Colon (tissue), 2 donors: Measurements from ENCODE around the gene CR1.
"Not testable (repeated sequence)": the region's sequence is repeated elsewhere in the genome, so short reads cannot be mapped to it uniquely, and the experiment has no call there.

Experiments
- FAIRE-seq: peaks from 2 replicates; lab custom pipeline; 2012; peaks lifted over from hg19 to GRCh38; lab: Jason Lieb, UNC
- donor health status: control.
- donor health status: control.

Gene CR1

DNA sequence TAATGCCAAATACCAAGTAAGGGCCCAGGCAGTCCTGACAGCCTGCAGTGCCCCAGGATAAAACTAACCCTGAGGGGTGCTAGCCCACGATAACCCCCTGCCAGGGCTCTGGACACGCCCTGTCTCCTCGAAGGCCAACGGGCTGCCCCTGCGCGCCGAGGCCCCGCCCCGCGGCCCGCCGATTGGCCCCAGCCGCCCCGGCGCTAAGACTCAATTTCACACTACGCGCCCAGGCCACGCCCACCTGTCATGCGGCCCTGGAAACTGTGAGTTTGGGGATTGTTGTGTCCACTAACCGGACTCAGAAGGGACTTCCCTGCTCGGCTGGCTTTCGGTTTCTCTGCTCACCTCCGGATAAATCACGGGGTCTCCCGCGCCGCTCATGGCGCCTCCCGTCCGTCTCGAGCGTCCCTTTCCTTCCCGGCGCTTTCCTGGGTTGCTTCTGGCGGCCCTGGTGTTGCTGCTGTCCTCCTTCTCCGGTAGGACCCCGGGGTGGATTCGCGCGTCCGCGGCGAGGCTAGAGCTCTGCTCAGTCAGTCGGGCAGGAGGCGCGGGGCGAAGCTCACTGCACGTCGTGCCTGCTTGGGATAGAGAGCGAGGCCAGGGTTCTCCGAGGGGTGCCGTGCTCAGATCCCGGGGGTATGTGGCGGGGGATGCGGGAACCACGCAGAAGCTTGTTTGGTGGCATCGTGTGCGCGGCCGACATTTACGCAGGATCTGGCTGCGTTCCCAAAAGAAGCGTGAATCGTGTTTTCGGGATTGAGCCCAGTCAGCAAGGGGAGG lies 149.1 kb downstream of the CR1 start, which contains the start of gene CR1L:
CR1L (plus strand) TSS at position 282 of the 783 bp plus-strand sequence; CDS start at position 383, 101 bp downstream.
- no peak for FAIRE-seq

DNA sequence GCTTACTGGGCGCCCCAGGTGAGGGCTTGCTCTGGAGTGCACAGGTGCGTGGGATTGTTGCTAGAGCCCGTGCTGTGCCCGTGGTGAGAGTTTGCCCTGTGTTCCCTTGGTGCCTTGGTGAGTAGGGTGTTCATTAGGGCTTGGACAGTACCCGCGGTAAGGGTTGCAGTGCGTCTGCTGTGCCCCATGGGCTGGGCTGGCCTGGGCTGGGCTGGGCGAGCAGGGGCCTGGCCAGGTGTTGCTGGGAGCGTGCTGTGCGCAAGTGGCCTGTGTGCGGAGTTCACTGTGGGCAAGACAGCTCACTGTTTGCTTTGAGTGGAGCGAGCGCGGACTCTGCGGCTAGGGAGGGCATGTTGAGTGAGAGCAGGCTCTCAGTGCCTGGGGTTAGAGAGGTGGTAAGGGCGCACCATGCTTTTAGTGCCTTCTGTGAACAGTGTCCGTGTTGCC lies 149.7 kb downstream of the CR1 start:
- no peak for FAIRE-seq

DNA sequence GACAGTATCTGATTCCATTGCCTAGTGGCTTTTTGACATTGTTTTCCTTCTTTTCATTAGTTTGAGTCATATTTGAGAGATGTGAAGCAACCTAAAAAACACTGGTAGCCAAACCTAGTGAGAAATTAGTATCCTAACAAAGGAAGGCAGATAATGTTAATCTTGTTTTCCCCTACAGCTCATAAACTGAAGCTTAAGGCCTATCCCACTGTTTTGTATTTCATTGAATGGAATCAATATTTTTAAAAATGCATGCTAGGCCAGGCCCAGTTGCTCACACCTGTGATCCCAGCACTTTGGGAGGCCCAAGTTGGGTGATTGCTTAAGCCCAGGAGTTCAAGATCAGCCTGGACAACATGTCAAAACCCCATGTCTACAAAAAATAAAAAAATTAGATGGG lies 150.2 kb downstream of the CR1 start:
- FAIRE-seq, result no peak

DNA sequence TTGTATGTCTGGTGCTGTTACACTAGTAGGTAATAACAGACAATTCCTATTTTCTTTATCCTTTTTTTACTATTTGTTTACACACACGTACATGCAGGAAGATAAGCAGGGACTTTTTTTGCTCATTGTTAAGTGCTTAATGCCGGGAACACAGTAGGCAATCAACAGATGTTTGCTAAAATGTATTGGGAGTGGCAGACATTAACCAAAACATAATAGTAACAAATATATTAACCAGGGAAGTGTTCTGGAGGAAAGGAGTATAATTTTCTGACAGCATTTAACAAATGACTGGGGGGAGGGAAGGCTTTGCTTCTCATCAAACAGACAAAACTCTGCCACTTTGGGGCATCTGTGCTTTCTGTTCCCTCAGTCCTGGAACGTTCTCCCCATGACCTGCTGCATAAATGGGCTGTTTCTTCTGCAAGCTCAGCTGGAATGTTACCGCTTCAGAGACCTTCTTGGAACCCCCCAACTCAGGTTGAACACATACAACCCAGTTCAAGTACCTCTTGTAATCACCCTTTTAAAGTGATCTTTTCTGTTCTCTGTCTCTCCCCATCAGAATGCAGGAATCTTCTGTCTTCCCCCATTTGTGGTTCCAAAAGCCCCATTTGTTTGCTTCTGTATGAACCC lies 151.1 kb downstream of the CR1 start:
- FAIRE-seq, result no peak

DNA sequence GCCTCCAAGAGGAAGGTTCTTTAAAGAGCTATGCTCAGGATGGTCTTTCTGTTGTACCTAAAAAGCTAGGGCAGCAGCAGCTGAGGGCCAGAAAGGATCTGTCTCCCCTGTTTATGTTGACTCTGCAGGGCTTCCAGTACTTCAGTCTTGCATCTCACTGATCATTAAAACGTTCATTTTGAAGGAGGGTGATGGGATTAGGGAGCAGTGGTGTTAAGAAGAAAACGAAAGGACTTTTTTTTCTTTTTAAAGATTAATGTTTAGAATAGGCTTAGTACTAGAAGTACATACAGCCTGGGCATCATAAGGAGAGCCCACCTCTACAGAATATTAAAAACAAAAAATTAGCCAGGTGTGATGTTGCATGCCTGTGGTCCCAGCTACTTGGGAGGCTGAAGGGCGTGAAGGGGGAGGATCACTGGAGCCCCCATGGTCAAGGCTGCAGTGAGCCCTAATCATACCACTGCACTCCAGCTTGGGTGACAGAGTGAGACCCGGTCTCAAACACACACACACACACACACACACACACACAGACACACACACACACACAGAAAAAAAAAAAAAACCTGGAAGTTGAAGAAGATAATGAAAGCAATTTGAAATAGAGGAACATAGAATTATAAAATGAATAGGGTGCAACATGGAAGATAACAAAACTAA lies 151.8 kb downstream of the CR1 start:
- no peak for FAIRE-seq

DNA sequence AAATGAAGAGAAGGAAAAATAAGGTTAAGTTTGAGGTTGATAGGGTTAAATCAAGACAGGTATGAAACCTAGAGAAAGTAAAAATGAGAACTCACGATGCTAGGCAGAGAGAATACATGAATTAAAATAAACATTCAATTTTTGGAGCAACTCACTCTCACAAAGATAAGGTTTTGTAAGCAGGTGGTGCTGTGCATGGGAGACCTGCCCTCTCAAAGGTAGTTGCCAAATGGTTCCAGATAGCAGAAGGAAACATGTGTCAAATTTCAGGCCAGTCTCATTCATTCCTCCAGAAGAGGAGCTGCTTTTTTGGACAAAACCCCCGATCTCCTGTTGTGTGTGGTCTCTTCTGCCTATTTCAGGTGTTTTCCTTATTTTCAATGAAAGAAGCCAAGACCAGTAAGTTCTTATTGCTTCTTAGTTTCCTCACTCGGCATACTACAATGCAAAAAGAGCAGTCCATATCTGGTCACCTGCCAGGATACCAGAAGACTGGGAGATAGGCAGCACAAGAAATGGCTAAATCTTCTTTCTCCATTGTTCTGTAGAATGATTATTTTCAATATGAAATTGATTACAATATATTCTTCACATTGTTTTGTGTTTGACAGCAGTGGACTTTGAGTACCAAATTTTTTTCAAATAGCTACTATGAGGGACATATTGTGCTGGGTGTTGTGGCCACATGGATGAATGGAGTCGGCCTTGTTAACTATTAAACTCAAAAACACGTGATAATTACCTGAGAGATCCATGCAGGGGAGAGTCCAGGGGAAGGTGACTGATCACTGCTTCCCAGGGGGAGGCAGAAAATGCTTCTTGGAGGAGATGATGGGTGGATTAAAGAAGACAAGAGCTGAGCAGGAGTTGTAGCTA lies 152.6 kb downstream of the CR1 start:
- no peak for FAIRE-seq

DNA sequence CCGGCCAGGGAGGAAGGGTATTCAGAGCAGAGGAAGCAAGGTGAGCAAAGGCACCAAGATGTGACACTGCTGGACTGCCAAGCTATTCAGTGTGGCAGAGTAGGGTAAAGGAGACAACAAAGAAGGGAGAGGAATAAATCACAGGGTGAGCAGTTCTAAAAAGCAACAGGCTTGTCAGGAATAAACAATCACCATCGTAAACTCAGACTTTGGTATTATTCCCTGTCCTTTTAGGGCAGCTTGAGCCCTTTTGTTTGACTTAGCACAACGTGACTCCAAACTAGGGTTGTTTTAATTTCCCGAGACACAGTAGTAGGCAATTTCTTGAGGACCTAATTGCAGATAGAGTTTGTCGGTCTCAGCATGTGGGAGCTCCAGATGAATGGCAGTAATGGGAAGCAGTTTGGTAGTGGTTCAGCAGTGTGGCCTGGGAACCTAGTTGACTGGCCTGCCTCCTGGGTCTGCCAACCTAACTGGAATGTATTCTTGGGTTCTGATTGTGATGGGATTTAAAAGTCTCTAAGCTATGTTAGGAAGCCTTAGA lies 153.3 kb downstream of the CR1 start:
- FAIRE-seq, result no peak

DNA sequence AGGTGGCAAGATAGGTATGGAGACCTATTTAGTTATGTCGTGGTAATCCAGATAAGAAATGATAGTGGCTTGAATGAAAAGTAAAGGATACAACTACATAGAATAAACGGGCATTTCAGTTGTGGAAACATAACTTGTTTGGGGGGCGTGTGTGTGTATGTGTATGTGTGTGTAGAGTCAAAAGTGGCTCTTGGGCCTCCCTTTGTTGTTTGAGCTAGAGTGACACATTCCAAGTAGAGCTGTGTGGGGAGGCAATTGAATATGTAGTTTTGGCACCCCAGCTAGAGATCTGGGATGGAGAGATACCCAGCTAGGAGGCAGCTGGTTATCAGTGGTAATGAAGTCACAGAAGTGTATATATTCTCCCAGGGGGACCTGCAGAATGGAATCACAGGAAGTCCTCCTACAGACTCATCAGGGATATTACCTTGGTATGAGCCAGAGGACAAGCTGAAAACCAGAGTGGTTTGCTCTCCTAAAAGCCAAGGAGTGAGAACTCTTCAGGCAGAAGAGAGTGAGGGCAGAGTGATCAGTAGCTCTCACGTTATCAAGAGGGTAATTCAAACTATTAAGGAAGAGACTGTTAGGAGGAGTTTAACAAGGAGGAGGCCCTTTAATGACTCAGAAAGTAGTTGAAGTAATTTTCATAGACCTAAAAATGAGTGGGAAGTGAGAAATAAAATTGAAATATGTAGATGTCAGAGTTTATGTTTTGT lies 154.1 kb downstream of the CR1 start:
- no peak for FAIRE-seq

DNA sequence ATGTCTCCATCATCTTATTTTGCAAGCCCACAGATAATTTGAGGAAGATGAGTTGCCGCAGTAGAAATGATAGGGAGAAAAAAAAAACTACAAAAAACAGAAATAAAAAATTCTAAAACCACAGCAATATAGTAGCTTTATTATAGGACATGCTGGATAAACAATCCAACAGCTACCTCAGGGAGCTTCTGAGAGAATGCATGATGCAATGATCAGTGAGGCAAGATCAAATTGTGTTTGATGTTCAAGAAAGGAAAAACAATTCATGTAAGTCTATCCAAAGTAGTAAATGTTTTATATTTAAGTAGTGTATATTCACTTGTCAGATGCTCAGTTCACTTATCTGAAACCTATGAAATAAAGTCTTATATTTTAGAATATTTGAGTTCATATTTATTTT lies 155.6 kb downstream of the CR1 start:
- FAIRE-seq, result no peak

DNA sequence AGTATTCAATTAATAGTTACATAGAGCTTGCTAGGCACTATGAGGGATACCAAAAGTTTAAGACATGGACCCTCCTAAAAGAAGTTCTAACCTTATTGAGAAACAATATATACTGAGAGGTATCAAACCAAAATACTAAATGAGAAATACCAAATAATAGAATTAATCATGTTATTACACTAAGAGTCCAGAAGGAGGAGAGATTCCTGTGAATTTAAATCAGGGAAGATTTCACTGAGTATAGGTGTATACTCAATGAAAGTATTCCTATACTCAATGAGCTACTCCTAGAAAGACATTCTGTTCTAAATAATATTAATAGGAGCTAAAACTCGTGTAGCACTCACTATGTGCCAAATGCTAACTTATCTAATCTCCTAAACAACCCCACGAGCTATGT lies 158.4 kb downstream of the CR1 start:
- FAIRE-seq, result no peak

DNA sequence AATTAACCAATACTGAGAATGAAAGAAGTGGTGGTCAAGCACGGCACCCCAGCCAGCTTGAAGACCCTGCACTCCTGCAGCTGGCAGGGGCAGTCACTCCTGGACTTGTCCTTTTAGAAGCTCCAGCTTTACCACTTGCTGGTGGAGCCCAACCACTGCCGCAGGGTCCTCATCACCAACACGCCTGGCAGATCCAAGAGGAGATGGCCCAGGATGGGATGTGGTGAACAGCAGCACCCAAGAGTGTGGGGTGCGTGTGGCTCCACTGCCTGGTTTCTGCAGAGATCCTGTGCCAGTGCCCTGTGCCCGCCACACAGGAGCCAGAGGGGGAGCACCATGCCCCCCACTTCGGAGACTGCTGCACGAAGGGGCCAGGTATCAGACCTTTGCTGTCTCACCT lies 162.5 kb downstream of the CR1 start:
- no peak for FAIRE-seq

DNA sequence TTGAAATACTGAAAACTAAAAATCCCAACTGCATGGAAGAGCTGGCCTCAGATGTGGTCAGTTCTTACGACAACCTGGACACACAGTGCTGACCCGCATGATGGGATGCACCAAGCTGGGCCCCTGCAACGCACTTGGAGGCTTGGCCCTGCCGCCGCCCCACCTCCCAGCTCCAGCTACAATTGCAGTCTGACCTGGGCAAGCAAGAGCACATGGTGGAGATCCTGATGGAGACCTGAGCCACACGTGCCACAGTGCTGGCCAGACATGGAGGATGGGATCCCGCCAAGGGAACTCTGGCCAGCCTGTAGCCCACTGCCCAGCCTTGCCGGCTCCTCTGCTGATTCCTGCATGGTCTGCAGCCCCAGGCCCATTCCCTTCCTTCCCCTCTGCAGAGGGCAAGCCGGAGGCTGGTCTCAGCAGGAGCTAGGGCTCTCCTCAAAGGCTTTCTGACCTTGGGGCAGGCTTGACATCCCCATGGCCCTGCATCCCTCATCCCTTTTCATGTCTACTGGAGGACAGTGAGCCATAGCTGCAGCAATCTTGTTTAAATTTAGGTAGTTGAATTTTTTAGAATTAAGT lies 163.0 kb downstream of the CR1 start:
- no peak for FAIRE-seq

DNA sequence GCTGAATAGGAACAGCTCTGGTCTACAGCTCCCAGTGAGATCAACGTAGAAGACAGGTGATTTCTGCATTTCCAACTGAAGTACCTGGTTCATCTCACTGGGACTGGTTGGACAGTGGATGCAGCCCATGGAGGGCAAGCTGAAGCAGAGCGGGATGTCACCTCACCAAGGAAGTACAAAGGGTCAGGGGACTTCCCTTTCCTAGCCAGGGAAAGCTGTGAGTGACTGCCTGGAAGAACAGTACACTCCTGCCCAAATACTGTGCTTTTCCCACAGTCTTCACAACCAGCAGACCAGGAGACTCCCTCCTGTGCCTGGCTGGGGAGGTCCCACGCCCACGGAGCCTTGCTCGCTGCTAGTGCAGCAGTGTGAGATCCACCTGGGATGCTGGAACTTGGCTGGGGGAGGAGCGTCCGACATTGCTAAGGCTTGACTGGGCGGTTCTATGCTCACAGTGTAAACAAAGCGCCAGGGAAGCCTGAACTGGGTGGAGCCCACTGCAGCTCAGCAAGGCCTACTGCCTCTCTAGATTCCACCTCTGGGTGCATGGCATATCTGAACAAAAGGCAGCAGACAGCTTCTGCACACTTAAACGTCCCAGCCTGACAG lies 163.7 kb downstream of the CR1 start:
- FAIRE-seq, result no peak

DNA sequence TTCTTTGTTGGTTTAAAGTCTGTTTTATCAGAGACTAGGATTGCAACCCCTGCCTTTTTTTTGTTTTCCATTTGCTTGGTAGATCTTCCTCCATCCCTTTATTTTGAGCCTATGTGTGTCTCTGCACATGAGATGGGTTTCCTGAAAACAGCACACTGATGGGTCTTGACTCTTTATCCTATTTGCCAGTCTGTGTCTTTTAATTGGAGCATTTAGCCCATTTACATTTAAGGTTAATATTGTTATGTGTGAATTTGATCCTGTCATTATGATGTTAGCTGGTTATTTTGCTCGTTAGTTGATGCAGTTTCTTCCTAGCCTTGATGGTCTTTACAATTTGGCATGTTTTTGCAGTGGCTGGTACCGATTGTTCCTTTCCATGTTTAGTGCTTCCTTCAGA lies 165.5 kb downstream of the CR1 start:
- not testable (repeated sequence) for FAIRE-seq

DNA sequence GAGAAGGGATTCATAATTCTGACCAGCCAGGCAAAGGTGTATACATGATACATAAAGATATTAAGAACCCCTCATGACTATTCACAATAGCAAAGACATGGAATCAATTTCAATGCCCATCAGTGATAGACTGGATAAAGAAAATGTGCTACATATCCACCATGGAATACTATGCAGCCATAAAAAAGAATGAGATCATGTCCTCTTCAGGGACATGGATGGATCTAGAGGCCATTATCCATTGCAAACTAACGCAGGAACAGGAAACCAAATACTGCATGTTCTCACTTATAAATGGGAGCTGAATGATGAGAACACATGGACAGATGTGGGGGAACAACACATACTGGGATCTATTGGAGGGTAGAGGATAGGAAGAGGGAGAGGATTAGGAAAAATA lies 170.4 kb downstream of the CR1 start:
- FAIRE-seq, result no peak

DNA sequence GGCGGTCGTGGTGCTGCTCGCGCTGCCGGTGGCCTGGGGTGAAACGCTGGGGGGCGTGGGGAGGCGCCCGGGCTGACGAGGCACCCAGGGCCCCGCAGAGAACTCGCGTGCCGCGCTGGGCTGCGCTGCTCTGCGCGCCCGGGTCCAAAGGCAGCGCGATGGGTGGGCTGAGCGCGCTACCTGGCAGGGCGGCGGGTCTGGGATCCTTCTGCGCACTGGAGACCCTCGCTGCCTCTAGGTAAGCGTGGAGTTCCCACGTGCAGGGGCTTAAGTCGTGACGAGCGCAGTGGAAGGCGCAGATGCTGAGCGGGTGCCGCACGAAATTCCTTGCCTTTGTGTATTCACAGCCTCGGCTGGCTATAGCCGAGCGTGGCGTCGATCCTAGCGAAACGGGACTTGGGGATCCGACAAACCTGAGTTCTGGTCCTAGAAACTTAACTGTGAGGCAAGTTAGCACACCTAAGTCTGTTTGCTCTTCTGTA lies 173.6 kb downstream of the CR1 start:
- FAIRE-seq, result no peak

DNA sequence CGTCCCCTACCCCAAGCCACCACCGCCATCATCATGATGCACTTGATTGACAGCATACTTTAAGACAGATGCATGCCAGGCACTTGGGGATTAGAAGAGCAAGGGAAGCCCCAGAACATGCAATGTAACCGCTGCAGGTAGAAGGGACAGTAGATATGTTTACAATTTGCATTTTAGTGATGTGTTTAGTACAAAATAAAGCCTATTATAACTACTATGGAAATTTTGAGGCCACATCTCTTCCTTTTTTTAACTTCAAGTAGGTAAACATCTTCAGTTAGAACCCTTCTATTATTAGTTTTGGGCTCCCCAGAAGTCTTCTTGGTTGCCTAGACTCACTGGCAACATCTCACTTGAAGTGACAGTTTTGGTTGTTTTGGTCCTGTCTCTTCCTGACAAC lies 174.2 kb downstream of the CR1 start:
- FAIRE-seq, result no peak

DNA sequence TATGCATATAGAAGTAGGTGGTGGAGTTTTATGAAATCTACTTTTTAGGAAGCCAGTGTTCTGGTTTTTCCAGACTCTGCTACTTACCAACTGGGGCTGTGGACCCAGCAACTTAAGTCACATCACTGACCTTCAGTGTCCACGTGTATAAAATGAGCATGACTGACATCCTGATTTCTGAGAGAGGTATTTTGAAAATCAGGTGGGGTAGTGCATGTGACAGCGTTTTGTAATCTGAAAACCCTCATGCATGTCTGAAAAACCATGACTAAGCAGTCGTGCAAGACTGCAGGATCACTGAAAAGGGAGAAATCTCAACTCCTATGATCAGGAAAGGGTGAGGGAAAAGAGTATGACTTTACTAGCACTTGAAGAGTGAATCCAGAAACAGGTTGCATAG lies 175.0 kb downstream of the CR1 start:
- no peak for FAIRE-seq

DNA sequence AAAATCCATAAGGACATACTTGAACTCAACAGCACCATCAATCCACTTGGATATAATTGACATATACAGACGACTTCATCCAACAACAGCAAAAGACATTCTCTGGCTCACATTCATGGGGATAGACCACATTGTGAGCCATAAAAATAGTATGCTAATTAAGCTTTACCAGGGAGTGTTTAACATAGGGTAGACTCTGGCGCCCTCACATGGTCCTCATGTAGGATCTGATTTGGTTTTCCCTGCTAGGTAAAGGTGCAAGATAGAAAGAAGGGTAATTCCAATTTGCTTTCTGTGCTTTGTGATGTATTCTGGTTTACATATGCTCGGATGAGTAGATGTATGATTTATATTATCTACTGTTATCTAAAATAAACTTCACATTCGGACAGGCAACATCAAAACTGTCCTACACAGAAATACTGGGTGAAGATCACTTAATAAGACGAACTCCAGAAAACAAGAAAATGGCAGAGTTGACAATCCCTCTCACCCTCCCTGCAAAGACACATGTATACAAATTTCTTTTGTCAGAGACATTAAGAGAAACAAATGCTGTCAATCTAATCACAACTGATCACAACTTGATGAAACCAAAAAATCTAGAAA lies 176.7 kb downstream of the CR1 start:
- FAIRE-seq, result no peak

DNA sequence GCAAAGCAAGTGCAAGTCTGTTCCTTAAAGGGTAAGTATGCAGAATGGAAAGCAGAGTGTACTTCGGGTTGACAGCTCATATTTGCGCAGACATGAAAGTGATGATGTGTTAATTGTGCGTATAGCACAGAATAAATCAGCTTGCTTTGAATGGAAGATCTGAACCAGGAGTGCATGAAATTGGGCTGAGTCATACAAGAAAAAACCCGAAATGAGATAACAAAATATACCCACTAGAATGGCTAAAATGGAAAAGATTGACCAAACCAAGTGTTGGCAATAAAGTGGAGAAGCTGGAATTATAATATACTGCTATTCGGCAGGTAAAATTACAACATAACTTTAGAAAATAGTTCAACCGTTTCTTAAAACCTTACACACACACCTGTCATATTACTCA lies 177.4 kb downstream of the CR1 start:
- no peak for FAIRE-seq
